ENCODE data around the gene IRAK3. TPM values are rescaled to one million over a fixed set of nuclear protein-coding genes. Genes with fewer than 3 reads are reported as not detected.
"Not testable (repeated sequence)": the region's sequence is repeated elsewhere in the genome, so short reads cannot be mapped to it uniquely, and the experiment has no call there.

The IRAK3 gene
- total RNA-seq, 4 donors from 2014 or later, result 5.6 to 13.8 (median 6.7) TPM

DNA sequence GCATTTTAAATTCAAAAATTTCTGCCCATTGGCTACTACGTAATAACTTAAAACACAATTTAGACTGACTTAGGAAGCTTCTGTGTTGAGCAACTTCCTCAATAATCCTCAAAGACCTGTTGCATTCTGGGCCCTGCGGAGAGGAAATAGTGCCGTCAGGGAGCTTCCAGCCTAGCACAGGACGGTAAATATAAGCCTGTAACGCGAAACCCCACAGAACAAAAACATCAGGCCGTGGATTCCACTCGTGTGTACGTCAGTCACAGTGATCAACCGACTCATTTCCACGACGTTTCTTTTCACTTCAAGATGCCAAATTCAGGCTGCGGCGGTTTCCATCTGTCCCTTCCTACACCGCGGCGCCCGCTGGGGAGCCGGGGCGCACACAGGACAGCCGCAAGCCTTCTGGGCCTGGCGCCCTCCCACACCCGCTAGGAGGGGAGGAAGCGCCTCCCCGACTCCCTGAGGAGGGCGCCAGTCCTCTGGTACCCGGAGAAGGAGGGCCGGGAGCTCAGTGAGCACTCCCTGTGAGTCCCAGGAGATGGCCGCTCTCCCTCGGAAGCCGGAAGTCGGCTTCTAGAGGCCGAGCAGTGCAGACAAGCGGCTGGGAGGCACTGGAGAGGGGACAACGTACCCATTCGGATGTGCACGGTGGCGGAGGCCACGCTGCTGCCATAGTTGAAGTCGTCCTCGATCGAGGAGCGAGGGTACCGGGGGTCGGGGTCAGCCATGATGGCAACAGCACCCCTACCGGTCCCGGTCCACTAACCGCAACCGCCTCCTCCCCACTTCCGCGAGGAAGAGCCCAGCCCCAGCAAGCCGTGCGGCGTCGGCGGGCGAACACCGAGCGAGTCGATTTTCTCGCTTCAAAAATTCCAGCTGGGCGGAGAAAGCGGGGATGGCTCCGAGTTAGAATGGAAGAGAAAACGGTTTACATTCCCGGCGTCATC is 19.5 kb upstream of the IRAK3 start, which contains the start of gene TMBIM4:
Gene TMBIM4, minus strand, starts transcription at position 776 of the 950 bp plus-strand sequence. Its CDS starts 45 bp downstream, at position 731.
- Histone ChIP-seq H3K36me3 (no peaks in the 10 kb centered on the region), H3K27ac (peak within 1 kb of the TSS; percentile 98 to 100 (median 98)), H3K27me3 (no peaks in the 10 kb centered on the region), H3K4me3 (peak within 1 kb of the TSS; percentile 64 to 93 (median 82)), H3K4me1 (peaks cover 0 to 20% (median 15%) of the 10 kb centered on the region in 4 donors), H3K9me3 (no peaks in the 10 kb centered on the region)
- in situ Hi-C loops (cut with MboI; ENCODE audit: low pct_ligation_motif_present in 1 of 4, low pct_unique_long_range_greater_than_20kb in 1 of 4, low sequenced_read_pairs in 3 of 4), result no loop called here
- peak; percentile 91 for DNase-seq
- 0% methylated on average over 1 to 51 of the region's 67 CpGs for WGBS, 2 donors (ENCODE audit: low coverage in 1 of 2)
- peak; percentile 76 for TF ChIP-seq POLR2A (IDR thresholded peaks at IDR 0.05)
- TF ChIP-seq POLR2AphosphoS5 (IDR thresholded peaks at IDR 0.05), result peak; percentile 70 to 89 (median 86)
- TF ChIP-seq, protein P1, sequence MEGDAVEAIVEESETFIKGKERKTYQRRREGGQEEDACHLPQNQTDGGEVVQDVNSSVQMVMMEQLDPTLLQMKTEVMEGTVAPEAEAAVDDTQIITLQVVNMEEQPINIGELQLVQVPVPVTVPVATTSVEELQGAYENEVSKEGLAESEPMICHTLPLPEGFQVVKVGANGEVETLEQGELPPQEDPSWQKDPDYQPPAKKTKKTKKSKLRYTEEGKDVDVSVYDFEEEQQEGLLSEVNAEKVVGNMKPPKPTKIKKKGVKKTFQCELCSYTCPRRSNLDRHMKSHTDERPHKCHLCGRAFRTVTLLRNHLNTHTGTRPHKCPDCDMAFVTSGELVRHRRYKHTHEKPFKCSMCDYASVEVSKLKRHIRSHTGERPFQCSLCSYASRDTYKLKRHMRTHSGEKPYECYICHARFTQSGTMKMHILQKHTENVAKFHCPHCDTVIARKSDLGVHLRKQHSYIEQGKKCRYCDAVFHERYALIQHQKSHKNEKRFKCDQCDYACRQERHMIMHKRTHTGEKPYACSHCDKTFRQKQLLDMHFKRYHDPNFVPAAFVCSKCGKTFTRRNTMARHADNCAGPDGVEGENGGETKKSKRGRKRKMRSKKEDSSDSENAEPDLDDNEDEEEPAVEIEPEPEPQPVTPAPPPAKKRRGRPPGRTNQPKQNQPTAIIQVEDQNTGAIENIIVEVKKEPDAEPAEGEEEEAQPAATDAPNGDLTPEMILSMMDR (IDR thresholded peaks at IDR 0.05), result peak; percentile 49 to 92 (median 64)
- no peak for TF ChIP-seq EP300 (IDR thresholded peaks at IDR 0.05; ENCODE audit: low read depth)
- intact Hi-C loops (cut with DNase I; ENCODE audit: low total_unique reads), result no loop called here

DNA sequence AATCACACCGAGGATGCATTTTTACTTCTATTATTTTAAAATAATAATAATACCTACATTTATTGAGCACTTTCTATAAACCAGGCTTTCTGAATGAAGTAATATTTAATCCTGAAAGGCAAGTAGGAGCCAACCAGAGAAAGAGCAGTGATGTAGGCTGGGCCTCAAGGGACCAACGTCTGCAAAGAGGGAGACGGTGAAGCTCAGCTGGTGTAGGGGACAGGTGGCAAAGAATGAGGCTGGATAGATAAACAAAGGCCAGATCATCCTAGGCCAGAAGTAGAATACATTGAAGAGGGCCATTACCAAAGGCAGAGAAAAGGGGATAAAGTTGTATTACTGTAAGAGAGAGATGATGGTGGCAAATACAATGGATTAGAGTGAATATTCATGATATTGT is 18.4 kb upstream of the IRAK3 start:
- TF ChIP-seq, protein P1 (IDR thresholded peaks at IDR 0.05), result no peak
- TF ChIP-seq POLR2A (IDR thresholded peaks at IDR 0.05) (no peak), EP300 (IDR thresholded peaks at IDR 0.05; ENCODE audit: low read depth) (no peak)
- WGBS, 2 donors (ENCODE audit: low coverage in 1 of 2), result 86% methylated on average over 3 of the region's 3 CpGs
- in situ Hi-C loops (cut with MboI; ENCODE audit: low pct_ligation_motif_present in 1 of 4, low pct_unique_long_range_greater_than_20kb in 1 of 4, low sequenced_read_pairs in 3 of 4) (no loop called here), intact Hi-C loops (cut with DNase I; ENCODE audit: low total_unique reads) (no loop called here)
- Histone ChIP-seq H3K27ac (peak overlapping the region; percentile 98 to 100 (median 98)), H3K4me3 (peak overlapping the region in 3 of 4 donors; percentile 64 to 93 (median 71)), H3K4me1 (peaks cover 0 to 20% (median 15%) of the 10 kb centered on the region in 4 donors), H3K36me3 (no peaks in the 10 kb centered on the region), H3K27me3 (no peaks in the 10 kb centered on the region), H3K9me3 (no peaks in the 10 kb centered on the region)
- DNase-seq, result no peak

DNA sequence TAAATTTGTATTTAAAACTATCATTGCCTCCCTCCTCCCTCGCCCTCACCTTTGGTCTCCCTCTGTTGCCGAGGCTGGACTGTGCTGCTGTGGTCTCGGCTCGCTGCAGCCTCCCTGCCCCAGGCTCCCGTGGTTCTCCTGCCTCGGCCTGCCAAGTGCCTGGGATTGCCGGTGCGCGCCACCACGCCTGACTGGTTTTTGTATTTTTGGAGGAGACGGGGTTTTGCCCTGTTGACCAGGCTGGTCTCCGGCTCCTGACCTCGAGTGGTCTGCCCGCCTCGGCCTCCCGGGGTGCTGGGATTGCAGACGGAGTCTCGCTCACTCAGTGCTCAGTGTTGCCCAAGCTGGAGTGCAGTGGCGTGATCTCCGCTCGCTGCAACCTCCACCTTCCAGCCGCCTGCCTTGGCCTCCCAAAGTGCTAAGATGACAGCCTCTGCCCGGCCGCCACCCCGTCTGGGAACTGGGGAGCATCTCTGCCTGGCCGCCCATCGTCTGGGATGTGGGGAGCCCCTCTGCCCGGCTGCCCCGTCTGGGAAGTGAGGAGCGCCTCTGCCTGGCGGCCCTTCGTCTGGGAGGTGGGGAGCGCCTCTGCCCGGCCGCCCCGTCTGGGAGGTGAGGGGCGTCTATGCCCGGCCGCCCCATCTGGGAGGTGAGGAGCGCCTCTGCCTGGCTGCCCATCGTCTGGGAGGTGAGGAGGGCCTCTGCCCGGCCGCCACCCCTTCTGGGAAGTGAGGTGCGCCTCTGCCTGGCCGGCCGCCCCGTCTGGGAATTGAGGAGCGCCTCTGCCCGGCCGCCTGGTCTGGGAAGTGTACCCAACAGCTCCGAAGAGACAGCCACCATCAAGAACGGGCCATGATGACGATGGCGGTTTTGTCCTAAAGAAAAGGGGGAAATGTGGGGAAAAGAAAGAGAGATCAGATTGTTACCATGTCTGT is 14.4 kb upstream of the IRAK3 start:
- H3K9me3 ChIP-seq; in situ Hi-C loops (cut with MboI; ENCODE audit: low pct_ligation_motif_present in 1 of 4, low pct_unique_long_range_greater_than_20kb in 1 of 4, low sequenced_read_pairs in 3 of 4); H3K36me3 ChIP-seq; H3K27me3 ChIP-seq; intact Hi-C loops (cut with DNase I; ENCODE audit: low total_unique reads); H3K27ac ChIP-seq; H3K4me3 ChIP-seq; DNase-seq: not testable (repeated sequence)
- peaks cover 0 to 19% (median 7%) of the 10 kb centered on the region in 4 donors for H3K4me1 ChIP-seq
- WGBS, 2 donors (ENCODE audit: low coverage in 1 of 2), result 92 to 95% methylated on average over 14 to 50 of the region's 54 CpGs

DNA sequence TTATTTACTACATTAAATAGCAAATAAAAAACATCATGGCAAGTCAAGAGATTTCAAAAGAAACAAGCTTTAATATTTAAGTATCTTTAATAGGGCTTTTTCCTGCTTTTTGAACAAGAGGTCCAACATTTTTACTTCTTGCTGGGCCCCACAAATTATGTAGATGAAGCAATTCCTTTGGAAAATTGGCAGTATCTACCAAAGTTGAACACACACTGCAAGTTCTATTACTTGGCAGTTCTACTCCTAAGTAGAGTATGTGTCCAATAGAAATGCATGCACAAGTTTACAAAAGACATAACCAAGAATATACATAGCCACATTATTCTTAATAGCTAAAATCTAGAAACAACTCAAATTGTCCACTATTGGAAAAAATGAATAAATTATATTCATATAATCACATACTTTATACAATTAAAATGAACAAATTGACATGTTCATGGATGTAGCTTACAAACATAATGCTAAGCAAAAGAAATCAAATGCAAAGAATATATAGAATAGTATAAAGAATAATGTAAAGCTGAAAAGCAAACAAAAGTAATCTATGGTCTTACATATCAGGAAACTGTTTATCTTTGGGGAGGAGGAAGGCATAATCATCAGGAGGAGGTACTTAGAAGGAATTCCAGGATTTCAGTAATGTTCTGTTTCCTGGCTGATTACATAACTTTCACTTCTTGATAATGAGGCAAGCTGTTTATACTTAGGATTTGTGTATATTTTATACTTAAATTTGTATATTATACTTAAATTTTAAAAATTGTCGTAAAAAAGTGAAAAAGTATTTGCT is 12.7 kb upstream of the IRAK3 start:
- no peaks in the 10 kb centered on the region for H3K9me3 ChIP-seq
- no peaks in the 10 kb centered on the region for H3K36me3 ChIP-seq
- intact Hi-C loops (cut with DNase I; ENCODE audit: low total_unique reads) (no loop called here), in situ Hi-C loops (cut with MboI; ENCODE audit: low pct_ligation_motif_present in 1 of 4, low pct_unique_long_range_greater_than_20kb in 1 of 4, low sequenced_read_pairs in 3 of 4) (no loop called here)
- peak overlapping the region in 1 of 4 donors; percentile 3 for H3K27ac ChIP-seq
- TF ChIP-seq, protein P1 (IDR thresholded peaks at IDR 0.05), result no peak
- H3K4me3 ChIP-seq, result no peak overlapping the region
- 26 to 30% methylated on average over 1 of the region's 1 CpG for WGBS, 2 donors (ENCODE audit: low coverage in 1 of 2)
- no peak for DNase-seq
- no peaks in the 10 kb centered on the region for H3K27me3 ChIP-seq
- peaks cover 0 to 13% (median 5%) of the 10 kb centered on the region in 4 donors for H3K4me1 ChIP-seq
